Epithelial cell of proximal tubule (primary cell): ENCODE measurements around the gene CACNA1C. TPM values are rescaled to one million over a fixed set of nuclear protein-coding genes. Genes with fewer than 3 reads are reported as not detected.

Experiments used
- DNase-seq: peaks from one replicate; pipeline ENCODE4 v3.0.0-alpha.2; 2011; ENCODE audit warnings: low read depth
- H3K4me3 ChIP-seq: 2 replicates; pipeline ENCODE4 v1.5.1; 2011; ENCODE audit warnings: low read depth, mild to moderate bottlenecking, low read length
- total RNA-seq: library from RNA; depleted of rRNA; stranded (reverse); fragments of >200 nt; gene quantifications from 2 replicates; pipeline ENCODE4 v1.2.3, GENCODE V29; 2015
- TF ChIP-seq, protein P1 (sequence below): conservative IDR thresholded peaks from 2 replicates; pipeline ENCODE4 v1.5.1; 2012; ENCODE audit warnings: low read depth, mild to moderate bottlenecking, low read length

CACNA1C gene
- total RNA-seq, 1 donor from 2014 or later, result not detected

DNA sequence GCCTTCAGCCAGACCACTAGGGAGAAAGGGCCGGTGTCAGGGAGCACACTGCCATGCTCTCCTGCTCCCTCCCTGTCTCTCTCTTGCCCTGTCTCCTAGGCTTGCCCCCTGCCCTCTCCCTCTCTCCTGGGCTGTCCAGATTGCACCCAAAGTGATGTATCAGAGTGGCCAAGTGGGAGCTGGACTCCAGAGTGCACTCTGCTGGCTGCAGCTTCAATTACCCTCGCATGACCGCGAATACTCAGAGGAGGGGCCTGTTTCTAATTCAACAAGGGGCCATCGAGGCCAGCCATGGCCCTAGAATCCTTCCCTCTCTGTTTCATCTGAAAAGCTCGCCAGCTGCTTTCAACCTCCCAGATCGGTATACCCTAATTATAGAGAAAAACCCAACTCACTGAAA is 535.6 kb downstream of the CACNA1C start:
- TF ChIP-seq, protein P1, sequence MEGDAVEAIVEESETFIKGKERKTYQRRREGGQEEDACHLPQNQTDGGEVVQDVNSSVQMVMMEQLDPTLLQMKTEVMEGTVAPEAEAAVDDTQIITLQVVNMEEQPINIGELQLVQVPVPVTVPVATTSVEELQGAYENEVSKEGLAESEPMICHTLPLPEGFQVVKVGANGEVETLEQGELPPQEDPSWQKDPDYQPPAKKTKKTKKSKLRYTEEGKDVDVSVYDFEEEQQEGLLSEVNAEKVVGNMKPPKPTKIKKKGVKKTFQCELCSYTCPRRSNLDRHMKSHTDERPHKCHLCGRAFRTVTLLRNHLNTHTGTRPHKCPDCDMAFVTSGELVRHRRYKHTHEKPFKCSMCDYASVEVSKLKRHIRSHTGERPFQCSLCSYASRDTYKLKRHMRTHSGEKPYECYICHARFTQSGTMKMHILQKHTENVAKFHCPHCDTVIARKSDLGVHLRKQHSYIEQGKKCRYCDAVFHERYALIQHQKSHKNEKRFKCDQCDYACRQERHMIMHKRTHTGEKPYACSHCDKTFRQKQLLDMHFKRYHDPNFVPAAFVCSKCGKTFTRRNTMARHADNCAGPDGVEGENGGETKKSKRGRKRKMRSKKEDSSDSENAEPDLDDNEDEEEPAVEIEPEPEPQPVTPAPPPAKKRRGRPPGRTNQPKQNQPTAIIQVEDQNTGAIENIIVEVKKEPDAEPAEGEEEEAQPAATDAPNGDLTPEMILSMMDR, result no peak
- DNase-seq, result no peak
- no peak overlapping the region for H3K4me3 ChIP-seq

DNA sequence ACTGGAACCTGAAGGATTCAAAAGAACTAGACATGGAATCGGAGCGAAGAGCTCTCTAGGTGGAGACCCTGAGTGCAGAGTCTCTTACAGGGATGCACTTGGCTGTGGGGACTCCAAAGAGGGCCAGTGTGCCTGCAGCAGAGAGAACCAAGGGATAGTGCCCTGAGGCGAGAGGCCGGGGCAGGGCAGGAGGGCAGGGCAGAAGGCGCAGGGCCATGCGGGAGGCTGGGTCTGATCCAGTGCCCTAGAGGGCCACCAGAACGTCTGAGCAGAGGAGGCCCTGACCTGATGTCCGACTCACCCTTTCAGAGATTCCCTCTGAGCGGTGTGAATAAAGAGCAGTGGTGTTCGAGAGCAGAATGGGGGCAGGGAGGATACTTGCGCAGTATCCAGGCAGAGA is 536.6 kb downstream of the CACNA1C start:
- no peak overlapping the region for H3K4me3 ChIP-seq
- TF ChIP-seq, protein P1, result no peak
- no peak for DNase-seq

DNA sequence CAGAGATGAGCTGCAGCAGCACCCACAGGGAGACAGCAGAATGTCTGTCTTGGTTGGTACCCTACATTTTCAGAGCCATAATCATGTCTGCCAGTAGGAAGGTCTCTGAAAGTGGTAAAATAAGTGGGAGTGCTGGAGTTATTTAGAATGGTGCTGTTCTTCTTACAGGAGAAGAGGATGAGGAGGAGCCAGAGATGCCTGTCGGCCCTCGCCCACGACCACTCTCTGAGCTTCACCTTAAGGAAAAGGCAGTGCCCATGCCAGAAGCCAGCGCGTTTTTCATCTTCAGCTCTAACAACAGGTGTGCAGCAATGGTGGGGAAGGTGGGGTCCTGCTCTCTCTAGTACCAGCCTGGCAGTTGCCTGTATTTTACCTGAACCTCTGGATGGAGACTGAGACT is 540.3 kb downstream of the CACNA1C start:
- H3K4me3 ChIP-seq, result no peak overlapping the region
- no peak for DNase-seq
- TF ChIP-seq, protein P1, result no peak

DNA sequence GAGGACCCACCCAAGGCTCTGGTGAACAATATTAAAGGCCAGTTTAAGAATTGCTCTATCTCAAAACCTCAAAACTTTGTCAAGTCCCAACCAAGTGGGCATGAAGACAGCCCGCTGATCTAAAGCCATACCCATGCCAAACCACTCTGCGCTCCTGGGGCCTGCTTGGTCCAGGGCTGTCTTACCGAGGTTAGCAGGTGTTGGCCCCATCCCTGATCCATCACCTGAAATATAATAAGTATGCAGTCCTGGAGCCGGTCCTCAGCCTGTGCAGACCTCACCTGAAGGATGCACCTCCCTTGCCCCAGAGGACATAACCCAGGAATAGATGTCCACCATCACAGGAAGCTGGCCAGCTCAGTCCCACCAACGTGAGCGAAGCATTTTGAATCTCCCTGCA is 543.7 kb downstream of the CACNA1C start:
- TF ChIP-seq, protein P1, result no peak
- no peak for DNase-seq
- H3K4me3 ChIP-seq, result no peak overlapping the region

DNA sequence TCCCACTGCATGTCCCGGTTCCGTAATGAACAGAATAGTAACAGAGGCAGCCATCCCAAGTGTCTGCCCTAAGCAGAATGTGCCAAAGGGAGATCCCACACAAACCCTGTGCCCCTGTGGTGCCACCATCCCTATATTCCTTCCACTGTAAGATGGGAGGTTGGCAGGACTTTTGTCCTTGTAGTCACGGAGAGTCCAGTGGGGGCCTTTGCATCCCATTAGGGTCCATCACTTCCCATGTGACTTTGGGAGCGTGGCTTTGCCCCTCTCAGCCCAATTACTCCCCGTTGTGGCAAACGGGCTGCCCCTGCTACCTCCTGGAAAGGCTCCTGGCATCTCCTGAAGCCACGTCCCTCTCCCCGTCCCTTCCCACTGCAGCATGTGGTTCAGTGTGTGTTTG is 552.5 kb downstream of the CACNA1C start:
- DNase-seq, result no peak
- TF ChIP-seq, protein P1, result no peak
- H3K4me3 ChIP-seq, result no peak overlapping the region

DNA sequence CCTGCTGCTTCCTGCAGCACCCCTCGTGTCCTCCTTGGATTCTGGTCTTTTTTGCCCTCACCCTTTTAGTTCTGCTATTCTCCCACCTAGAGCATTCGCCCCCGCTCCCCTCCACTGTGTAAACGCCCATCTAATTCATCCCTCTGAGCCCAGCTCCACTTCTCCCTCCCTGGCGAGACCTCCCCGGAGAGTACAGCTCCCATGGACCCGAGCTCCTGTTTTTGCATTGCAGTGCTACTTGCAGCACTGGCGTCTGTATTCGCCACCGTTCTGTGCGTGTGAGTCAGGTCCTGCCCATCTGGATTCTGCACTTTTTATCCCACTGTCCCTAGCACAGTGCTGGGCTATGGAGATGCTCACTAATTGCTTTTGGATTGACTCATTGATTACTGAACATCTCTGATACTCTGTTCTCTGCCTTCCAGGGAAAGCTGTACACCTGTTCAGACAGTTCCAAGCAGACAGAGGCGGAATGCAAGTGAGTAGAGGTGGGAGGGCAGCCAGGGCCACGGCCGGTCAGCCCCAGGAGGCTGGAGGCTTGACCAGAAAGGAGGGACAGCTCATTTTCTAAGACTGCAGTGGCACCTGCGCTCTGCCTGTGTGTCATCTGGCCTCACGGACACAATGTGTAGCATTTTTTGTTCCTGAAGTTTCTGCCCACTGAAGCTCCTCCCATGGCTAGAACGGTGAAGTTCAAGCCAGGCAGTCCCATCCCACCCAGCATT is 553.6 kb downstream of the CACNA1C start:
- H3K4me3 ChIP-seq, result no peak overlapping the region
- TF ChIP-seq, protein P1, result no peak
- no peak for DNase-seq
